GM19452 (cell line): Measurements from ENCODE around the gene MARCHF3.
"Not testable (repeated sequence)": the region's sequence is repeated elsewhere in the genome, so short reads cannot be mapped to it uniquely, and the experiment has no call there.

Source experiments
- ATAC-seq: cut with Tn5 transposase; IDR thresholded peaks from one replicate; pipeline ENCODE4 v1.9.1; 2021; ENCODE audit not compliant: unreplicated experiment

MARCHF3 gene

GRCh38 chr5:127013407-127013806, 17.0 kb downstream of the MARCHF3 start:
- ATAC-seq = no peak

- ATAC-seq = no peak
These were observed 17.4 kb downstream of the MARCHF3 start for GRCh38 chr5:127012916-127013315.

GRCh38 chr5:127011961-127012644, 18.3 kb downstream of the MARCHF3 start:
- ATAC-seq = peak; percentile 85

GRCh38 chr5:127011153-127011552, 19.2 kb downstream of the MARCHF3 start:
- ATAC-seq = no peak

- ATAC-seq = no peak
These were observed 20.0 kb downstream of the MARCHF3 start for GRCh38 chr5:127010362-127010761.

- no peak for ATAC-seq
These were observed 20.6 kb downstream of the MARCHF3 start for GRCh38 chr5:127009784-127010183.

GRCh38 chr5:127008300-127008975, 21.9 kb downstream of the MARCHF3 start:
- no peak for ATAC-seq

GRCh38 chr5:127007522-127007921, 22.8 kb downstream of the MARCHF3 start:
- no peak for ATAC-seq

- no peak for ATAC-seq
These were observed 23.6 kb downstream of the MARCHF3 start for GRCh38 chr5:127006744-127007143.

- not testable (repeated sequence) for ATAC-seq
These were observed 25.1 kb downstream of the MARCHF3 start for GRCh38 chr5:127005282-127005681.

- no peak for ATAC-seq
These were observed 25.6 kb downstream of the MARCHF3 start for GRCh38 chr5:127004721-127005120.

- ATAC-seq = no peak
These were observed 26.4 kb downstream of the MARCHF3 start for GRCh38 chr5:127003798-127004495.

GRCh38 chr5:127002390-127002789, 28.0 kb downstream of the MARCHF3 start:
- no peak for ATAC-seq

- no peak for ATAC-seq
These were observed 28.6 kb downstream of the MARCHF3 start for GRCh38 chr5:127001621-127002296.

GRCh38 chr5:126998895-126999570, 31.3 kb downstream of the MARCHF3 start:
- no peak for ATAC-seq

- peak; percentile 75 for ATAC-seq
These were observed 32.1 kb downstream of the MARCHF3 start for GRCh38 chr5:126998201-126998631.

- no peak for ATAC-seq
These were observed 34.7 kb downstream of the MARCHF3 start for GRCh38 chr5:126995689-126996088.

GRCh38 chr5:126995039-126995438, 35.3 kb downstream of the MARCHF3 start:
- no peak for ATAC-seq

GRCh38 chr5:126994485-126994884, 35.9 kb downstream of the MARCHF3 start:
- ATAC-seq = no peak

GRCh38 chr5:126988021-126988569, 42.3 kb downstream of the MARCHF3 start:
- peak; percentile 93 for ATAC-seq
